Measurements from ENCODE around the gene TMC5. TPM values are rescaled to one million over a fixed set of nuclear protein-coding genes. Genes with fewer than 3 reads are reported as not detected.

The TMC5 gene
- total RNA-seq, 1 experiment from 2014 or later = 15.7 TPM

GRCh38 chr16:19472482-19472881 lies 54.8 kb downstream of the TMC5 start:
- Histone ChIP-seq H3K79me2 (ENCODE audit: insufficient read depth, low read length) (no peaks in the 10 kb centered on the region), H3K27ac (ENCODE audit: low read depth, low read length) (no peak overlapping the region), H2AFZ (ENCODE audit: low read depth, low read length, poor library complexity, severe bottlenecking) (no peak overlapping the region), H3K4me1 (ENCODE audit: control insufficient read depth in 1 of 2, insufficient read depth in 2 of 2, low read length in 2 of 2) (no peaks in the 10 kb centered on the region), H3K4me2 (ENCODE audit: low read length) (no peak overlapping the region), H3K9me2 (ENCODE audit: insufficient read depth) (no peaks in the 10 kb centered on the region), H3K27me3 (ENCODE audit: insufficient read depth, low read length) (no peaks in the 10 kb centered on the region), H4K20me1 (ENCODE audit: insufficient read depth) (no peaks in the 10 kb centered on the region), H3K9ac (ENCODE audit: low read length) (no peak overlapping the region), H3K36me3 (ENCODE audit: control insufficient read depth in 1 of 2, insufficient read depth in 2 of 2, low read length in 2 of 2) (no peaks in the 10 kb centered on the region; a peak in 1 of 4 replicates), H3K9me3 (ENCODE audit: control insufficient read depth in 1 of 2, insufficient read depth in 1 of 2, low read depth in 1 of 2, low read length in 2 of 2) (no peaks in the 10 kb centered on the region), H3K4me3 (replicated peaks in 1 of 2; ENCODE audit: low read depth in 1 of 2, low read length in 2 of 2) (no peak overlapping the region)
- ChIA-PET CTCF (no interaction called here), RAD21 (ENCODE audit: low non-redundant PET in 1 of 2, low total read pairs in 2 of 2, uncharacterized antibody in 2 of 2, unreplicated experiment in 2 of 2) (no interaction called here), POLR2A (interaction anchor here (0.7 kb wide), 1 partner anchor 34 kb away, joined by 8 read pairs; no protein-coding TSS in a partner anchor)
- TF ChIP-seq ELF1 (IDR thresholded peaks at IDR 0.05; ENCODE audit: borderline replicate concordance, low read depth) (no peak), RAD21 (IDR thresholded peaks at IDR 0.05; ENCODE audit: low read depth) (no peak), TCF7L2 (IDR thresholded peaks at IDR 0.05; ENCODE audit: borderline replicate concordance, extremely low read depth, insufficient read depth, insufficient read length) (no peak), EGR1 (IDR thresholded peaks at IDR 0.05; ENCODE audit: low read depth) (no peak), EZH2 (IDR thresholded peaks at IDR 0.05) (no peak), REST (IDR thresholded peaks at IDR 0.05; ENCODE audit: low read depth) (no peak), POLR2AphosphoS5 (IDR thresholded peaks at IDR 0.05; ENCODE audit: low read depth, low read length) (no peak), EZH2phosphoT487 (IDR thresholded peaks at IDR 0.05; ENCODE audit: borderline replicate concordance) (no peak), MAX (IDR thresholded peaks at IDR 0.05) (no peak), POLR2A (IDR thresholded peaks at IDR 0.05; ENCODE audit: borderline replicate concordance, extremely low read depth, insufficient read depth, insufficient read length) (no peak), CEBPB (IDR thresholded peaks at IDR 0.05; ENCODE audit: low read depth) (no peak), CBX3 (IDR thresholded peaks at IDR 0.05; ENCODE audit: low read depth) (no peak), SIN3A (IDR thresholded peaks at IDR 0.05; ENCODE audit: low read depth) (no peak), ZNF274 (IDR thresholded peaks at IDR 0.05; ENCODE audit: low read depth, low read length) (no peak), YY1 (IDR thresholded peaks at IDR 0.05; ENCODE audit: extremely low read depth, insufficient replicate concordance, low read depth, low read length) (no peak), ZFX (IDR thresholded peaks at IDR 0.05) (no peak), JUND (IDR thresholded peaks at IDR 0.05) (no peak)
- TF ChIP-seq, protein P1, sequence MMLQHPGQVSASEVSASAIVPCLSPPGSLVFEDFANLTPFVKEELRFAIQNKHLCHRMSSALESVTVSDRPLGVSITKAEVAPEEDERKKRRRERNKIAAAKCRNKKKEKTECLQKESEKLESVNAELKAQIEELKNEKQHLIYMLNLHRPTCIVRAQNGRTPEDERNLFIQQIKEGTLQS (IDR thresholded peaks at IDR 0.05) = no peak
- TF ChIP-seq, protein P2, sequence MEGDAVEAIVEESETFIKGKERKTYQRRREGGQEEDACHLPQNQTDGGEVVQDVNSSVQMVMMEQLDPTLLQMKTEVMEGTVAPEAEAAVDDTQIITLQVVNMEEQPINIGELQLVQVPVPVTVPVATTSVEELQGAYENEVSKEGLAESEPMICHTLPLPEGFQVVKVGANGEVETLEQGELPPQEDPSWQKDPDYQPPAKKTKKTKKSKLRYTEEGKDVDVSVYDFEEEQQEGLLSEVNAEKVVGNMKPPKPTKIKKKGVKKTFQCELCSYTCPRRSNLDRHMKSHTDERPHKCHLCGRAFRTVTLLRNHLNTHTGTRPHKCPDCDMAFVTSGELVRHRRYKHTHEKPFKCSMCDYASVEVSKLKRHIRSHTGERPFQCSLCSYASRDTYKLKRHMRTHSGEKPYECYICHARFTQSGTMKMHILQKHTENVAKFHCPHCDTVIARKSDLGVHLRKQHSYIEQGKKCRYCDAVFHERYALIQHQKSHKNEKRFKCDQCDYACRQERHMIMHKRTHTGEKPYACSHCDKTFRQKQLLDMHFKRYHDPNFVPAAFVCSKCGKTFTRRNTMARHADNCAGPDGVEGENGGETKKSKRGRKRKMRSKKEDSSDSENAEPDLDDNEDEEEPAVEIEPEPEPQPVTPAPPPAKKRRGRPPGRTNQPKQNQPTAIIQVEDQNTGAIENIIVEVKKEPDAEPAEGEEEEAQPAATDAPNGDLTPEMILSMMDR (IDR thresholded peaks at IDR 0.05 in 2 of 3, conservative IDR thresholded peaks at IDR 0.05 in 1 of 3; ENCODE audit: borderline replicate concordance in 1 of 3, insufficient read depth in 1 of 3, low read depth in 2 of 3, low read length in 2 of 3) = no peak
- BruUV-seq (replicated peaks) = no TSS peak
- DNase-seq (ENCODE audit: low read depth, low spot score) (no peak), ATAC-seq (no peak)
- intact Hi-C loops (cut with micrococcal nuclease) = no loop called here
